ENCODE results near the gene KAT2B.

DNA sequence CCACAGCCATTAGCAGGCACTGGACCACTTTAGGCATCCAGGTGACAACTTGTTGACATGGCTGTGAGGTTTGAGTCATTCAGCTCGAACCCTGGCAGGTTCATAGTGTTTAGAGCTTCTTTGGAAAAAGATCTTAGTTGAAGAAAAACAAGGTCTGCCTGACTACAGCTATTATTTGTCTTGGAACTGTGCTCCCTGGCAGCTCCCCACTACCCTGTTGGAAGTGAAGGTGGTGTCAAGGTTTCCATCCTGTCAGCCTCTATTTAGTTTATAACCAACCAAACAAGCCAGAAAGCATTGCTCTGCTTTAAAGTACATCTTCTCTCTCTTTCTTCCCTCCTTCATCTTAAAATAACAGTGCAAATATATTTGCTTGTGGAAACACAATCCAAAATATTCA lies 56.8 kb downstream of the KAT2B start:
- TF ChIP-seq, protein P1, sequence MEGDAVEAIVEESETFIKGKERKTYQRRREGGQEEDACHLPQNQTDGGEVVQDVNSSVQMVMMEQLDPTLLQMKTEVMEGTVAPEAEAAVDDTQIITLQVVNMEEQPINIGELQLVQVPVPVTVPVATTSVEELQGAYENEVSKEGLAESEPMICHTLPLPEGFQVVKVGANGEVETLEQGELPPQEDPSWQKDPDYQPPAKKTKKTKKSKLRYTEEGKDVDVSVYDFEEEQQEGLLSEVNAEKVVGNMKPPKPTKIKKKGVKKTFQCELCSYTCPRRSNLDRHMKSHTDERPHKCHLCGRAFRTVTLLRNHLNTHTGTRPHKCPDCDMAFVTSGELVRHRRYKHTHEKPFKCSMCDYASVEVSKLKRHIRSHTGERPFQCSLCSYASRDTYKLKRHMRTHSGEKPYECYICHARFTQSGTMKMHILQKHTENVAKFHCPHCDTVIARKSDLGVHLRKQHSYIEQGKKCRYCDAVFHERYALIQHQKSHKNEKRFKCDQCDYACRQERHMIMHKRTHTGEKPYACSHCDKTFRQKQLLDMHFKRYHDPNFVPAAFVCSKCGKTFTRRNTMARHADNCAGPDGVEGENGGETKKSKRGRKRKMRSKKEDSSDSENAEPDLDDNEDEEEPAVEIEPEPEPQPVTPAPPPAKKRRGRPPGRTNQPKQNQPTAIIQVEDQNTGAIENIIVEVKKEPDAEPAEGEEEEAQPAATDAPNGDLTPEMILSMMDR (conservative IDR thresholded peaks at IDR 0.05): no peak
- TF ChIP-seq EZH2 (IDR thresholded peaks at IDR 0.05; ENCODE audit: low read depth): no peak

All from PC-9 (cell line).